Activated CD8-positive, alpha-beta memory T cell treated with anti-CD3 and anti-CD28 coated beads for 1 hour (primary cell): ENCODE measurements around the gene LY6G6F.
A peak's percentile ranks its signal among the peaks of the same experiment; 100 is the strongest.

Experiments used
- DNase-seq, 2 donors: peaks; one replicate each; pipeline ENCODE4 v3.0.0-alpha.2; 2020; ENCODE audit warnings: low read depth in 1 of 2; ENCODE audit errors: extremely low read depth in 1 of 2

The LY6G6F gene

GRCh38 chr6:31706599-31706998 lies at the start of gene LY6G6F:
Gene LY6G6F (plus strand): TSS chr6:31706866. CDS start chr6:31706907, 41 bp downstream.
- DNase-seq: no peak

DNA sequence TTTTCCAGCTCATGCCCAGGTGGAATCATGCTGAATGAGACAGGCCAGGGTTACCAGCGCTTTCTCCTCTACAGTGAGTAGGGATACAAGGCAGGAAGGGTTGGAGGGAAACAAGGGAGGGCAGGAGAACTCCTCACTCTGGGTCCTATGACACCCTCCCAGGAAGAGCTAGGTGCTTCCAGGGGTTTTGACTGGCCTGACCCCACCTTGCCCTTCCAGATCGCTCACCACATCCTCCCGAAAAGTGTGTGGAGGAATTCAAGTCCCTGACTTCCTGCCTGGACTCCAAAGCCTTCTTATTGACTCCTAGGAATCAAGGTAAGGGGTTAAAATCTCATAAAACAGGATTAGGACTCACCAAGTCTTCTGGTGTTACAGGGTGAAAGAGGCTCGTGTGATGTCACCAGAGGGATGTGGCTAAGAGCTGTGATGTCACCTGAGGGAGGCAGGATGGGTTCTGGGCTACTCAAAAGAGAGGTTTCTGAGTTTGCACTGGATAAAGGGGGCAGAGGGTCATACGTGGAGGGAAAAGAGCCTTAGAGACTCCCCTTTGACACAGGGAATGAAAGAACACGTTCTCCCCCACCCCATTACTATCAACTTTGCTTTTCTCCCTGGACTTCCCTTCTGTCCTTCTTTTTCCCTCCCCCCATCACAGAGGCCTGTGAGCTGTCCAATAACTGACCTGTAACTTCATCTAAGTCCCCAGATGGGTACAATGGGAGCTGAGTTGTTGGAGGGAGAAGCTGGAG lies 49.1 kb upstream of the LY6G6F start:
- no peak for DNase-seq

GRCh38 chr6:31658158-31658688 lies 48.4 kb upstream of the LY6G6F start:
- DNase-seq: no peak

- DNase-seq: no peak
These were observed 47.5 kb upstream of the LY6G6F start for GRCh38 chr6:31658983-31659648.

GRCh38 chr6:31659649-31660380 lies 46.9 kb upstream of the LY6G6F start:
- no peak for DNase-seq

DNA sequence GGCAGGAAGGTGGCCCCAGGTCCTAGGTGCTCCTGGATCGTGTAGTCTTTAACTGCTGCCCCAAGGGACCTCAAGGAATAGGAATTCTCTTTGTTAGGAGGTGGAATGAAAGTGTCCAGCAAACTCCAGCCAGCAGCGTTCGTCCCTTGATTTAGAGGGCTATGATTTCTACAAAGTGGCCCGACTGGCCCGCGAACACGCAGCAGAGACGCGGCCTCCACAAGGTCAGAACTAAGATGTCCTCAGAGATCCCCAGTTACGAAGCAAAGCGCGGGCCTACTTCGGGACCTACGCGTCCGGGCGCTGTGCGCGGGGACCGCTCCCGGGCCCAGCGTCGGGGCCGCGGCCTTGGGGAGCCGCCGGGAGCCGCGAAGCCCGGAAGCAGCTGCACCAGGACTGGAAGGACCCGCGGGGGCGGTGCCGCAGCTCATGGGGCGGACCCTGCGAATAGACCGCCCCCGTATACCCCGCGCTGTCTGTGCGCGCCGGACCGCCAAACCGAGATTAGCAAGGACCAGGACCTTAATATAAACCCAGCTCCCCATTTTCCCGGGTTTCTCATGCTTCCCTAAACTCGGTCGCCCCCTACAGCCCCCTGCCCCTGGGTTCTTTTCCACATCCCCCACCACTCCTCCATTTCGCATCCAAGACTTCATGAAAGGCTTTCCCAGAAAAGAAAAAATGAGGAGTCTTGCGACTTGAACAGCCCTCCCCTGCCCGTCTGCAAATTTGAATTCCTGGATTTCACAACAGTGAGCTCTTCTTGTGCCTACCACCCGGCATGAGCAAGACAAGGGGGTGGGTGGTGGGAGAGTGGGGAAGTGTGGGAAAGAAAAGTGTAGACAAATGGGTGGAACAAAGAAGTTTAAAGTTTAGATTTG lies 46.0 kb upstream of the LY6G6F start, which contains the start of gene C6orf47:
C6orf47 (minus strand) TSS at position 398 of the 881 bp plus-strand sequence. CDS start 831 bp downstream, outside the sequence.
- peak; percentile 37 to 70 for DNase-seq

DNA sequence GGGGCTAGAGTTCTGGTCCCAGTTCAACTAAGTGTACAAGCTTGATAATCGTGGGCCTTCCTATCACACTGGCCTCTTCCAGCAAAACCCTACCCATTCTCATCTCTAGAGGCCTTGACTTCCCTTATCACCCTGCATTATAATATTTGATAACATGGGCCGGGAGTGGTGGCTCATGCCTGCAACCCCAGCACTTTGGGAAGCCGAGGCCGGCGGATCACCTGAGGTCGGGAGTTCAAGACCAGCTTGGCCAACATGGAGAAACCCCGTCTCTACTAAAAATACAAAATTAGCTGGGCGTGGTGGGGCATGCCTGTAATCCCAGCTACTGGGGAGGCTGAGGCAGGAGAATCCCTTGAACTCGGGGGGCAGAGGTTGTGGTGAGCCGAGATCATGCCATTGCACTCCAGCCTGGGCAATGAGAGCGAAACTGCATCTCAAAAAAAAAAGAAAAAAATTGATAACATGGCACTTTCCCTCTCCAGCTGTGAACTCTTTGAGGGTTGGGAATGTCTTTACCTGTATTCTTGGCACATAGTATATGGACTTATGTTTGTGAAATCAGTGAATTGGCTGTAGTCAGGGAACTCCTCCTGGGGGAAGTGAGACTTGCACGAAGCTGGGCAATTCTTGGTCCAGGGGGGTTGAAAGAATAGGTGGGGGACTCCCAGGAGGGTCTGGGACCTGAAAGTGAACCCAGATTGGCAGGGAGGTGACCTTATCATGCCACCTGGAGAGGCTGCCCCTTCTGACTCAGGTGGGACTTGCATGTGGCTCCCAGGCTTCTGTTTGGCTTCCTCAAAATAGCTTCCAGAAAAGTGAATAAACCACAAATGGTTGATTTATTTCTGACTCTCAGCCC lies 45.2 kb upstream of the LY6G6F start:
- DNase-seq: no peak

GRCh38 chr6:31662124-31662723 lies 44.4 kb upstream of the LY6G6F start:
- no peak for DNase-seq

DNA sequence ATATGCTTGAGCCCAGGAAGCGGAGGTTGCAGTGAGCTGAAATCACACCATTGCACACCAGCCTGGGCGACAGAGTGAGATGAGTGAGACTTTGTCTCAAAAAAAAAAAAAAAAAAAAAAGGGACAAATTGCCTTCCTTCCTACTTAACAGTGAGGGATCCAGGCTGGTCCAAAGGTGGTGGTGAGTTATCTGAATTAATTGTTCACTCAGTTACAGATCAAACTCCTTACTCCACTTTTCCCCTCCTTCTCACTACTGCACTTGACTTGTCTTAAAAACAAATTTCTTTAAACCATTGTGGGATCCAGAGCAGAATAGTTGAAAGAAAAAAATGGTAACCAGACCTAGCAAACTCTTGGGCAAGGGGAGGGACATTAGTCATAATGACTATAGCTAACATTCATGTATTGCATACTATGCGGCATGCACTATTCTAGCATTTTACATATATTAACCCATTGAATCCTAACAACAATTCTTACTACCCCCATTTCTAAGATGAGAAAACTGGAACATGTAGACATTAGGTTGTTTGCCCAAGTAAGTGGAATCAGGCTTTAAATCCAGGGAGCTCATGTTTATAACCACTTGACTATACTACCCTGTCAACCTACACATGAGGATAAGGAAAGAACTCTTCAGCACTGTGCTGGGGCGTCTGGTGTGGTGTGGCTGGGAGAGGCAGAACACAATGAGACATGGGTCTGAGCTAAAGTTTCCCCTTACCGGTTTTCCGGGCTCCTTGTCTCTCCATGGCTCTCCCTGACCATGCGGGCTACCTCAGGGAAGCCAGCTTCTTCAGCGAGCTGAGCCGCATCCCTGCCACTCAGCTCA lies 43.3 kb upstream of the LY6G6F start:
- DNase-seq: no peak

- no peak for DNase-seq
These were observed 42.5 kb upstream of the LY6G6F start for GRCh38 chr6:31663961-31664789.

GRCh38 chr6:31664790-31665500 lies 41.7 kb upstream of the LY6G6F start, which contains the start of gene GPANK1:
Gene GPANK1 (minus strand): TSS chr6:31664997. CDS start chr6:31664478, 519 bp downstream.
- DNase-seq: peak; percentile 80 to 81

DNA sequence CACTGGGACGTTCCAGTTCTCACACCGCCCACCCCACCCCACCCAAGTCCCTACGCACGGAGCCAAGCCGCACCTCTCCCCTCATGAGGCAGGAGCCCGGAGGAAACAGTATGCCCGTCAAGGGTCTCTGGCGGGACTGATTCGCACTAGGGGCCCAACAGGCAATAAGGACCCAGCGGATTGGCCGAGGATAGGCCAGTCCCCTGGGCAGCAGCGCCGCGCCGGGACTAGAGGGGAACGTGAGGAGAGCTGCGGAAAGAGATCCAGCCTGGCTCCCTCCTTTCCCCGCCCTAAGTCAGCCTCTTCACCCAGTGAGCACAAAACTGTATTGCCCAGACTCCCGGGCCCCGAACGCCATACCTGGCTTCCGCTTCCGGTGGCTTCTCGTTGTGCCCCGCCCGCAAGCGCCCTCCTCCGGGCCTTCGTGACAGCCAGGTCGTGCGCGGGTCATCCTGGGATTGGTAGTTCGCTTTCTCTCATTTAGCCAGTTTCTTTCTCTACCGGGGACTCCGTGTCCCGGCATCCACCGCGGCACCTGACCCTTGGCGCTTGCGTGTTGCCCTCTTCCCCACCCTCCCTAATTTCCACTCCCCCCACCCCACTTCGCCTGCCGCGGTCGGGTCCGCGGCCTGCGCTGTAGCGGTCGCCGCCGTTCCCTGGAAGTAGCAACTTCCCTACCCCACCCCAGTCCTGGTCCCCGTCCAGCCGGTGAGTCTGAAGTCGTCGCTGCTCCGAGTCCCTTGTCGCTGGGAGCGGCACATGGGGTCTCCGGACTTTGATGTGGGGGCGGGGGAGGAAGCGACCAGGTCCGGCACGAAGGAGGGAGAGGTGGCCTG lies 40.9 kb upstream of the LY6G6F start, which contains the start of gene CSNK2B:
CSNK2B (plus strand) TSS at position 580 of the 836 bp plus-strand sequence. CDS start 752 bp downstream, outside the sequence.
- DNase-seq: peak; percentile 96

DNA sequence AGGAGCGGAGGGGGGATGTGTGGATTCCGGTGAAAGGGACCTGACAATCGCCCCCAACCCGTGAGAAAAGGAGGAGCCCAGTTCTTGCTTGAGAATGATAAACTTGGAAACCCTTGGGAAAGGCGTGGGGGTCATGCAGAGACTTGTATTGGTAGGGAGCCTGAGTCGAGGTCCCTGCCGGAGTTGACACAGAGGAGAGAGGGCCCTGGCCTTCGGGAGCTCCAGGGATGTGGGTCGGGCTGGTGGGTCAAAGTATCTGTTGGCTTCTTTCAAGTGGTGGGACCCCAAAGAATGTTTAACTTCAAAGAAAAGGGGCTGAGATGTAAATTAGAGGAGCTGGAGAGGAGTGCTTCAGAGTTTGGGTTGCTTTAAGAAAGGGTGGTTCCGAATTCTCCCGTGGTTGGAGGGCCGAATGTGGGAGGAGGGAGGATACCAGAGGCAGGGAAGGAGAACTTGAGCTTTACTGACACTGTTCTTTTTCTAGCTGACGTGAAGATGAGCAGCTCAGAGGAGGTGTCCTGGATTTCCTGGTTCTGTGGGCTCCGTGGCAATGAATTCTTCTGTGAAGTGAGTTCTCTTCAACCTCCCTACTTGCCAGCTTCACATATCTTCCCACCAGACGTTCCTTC lies 40.2 kb upstream of the LY6G6F start:
- no peak for DNase-seq

GRCh38 chr6:31669676-31670075 lies 37.0 kb upstream of the LY6G6F start, which contains the start of gene LY6G5B:
Gene LY6G5B (plus strand): TSS chr6:31669976. CDS start chr6:31670951, 975 bp downstream.
- no peak for DNase-seq
